ENCODE measurements around the gene ALK. TPM values are rescaled to one million over a fixed set of nuclear protein-coding genes. Genes with fewer than 3 reads are reported as not detected.

ALK gene
- total RNA-seq, 1 experiment from 2014 or later = not detected

- TF ChIP-seq CTCF (conservative IDR thresholded peaks at IDR 0.05) = no peak
- H3K14ac ChIP-seq (ENCODE audit: insufficient read depth, low read length) = no peak overlapping the region
- no peak overlapping the region for H2AK5ac ChIP-seq (ENCODE audit: insufficient read length, low read length)
- H3K4ac ChIP-seq (ENCODE audit: low read depth, low read length) = no peak overlapping the region
- H2BK5ac ChIP-seq (ENCODE audit: insufficient read length, low read length) = no peak overlapping the region
- Mint-ChIP-seq H3K27me3 (ENCODE audit: low read depth) (peaks cover 8% of the 10 kb centered on the region), H3K4me3 (no peak overlapping the region), H3K9me3 (no peaks in the 10 kb centered on the region; a peak in 1 of 5 replicates), H3K36me3 (ENCODE audit: insufficient read depth in 1 of 3, low read depth in 3 of 3) (no peaks in the 10 kb centered on the region), H3K27ac (no peak overlapping the region), H3K4me1 (no peaks in the 10 kb centered on the region)
- H3T11ph ChIP-seq (ENCODE audit: low read length) = no peak overlapping the region
- no peak for DNase-seq
- no peaks in the 10 kb centered on the region for H3K79me2 ChIP-seq (ENCODE audit: insufficient read depth, low read length)
- no peak overlapping the region for H2BK120ac ChIP-seq (ENCODE audit: low read depth, low read length, poor library complexity, severe bottlenecking)
- H3K18ac ChIP-seq (ENCODE audit: insufficient read length, low read depth, low read length) = no peak overlapping the region
- H3K79me1 ChIP-seq (ENCODE audit: insufficient read depth, low read depth, low read length, poor library complexity, severe bottlenecking) = no peaks in the 10 kb centered on the region
- H3K23me2 ChIP-seq (ENCODE audit: insufficient read length, low read depth, low read length, poor library complexity, severe bottlenecking) = peaks cover 4% of the 10 kb centered on the region
- no peak overlapping the region for H3K9ac ChIP-seq (ENCODE audit: extremely low read depth, insufficient read length, low read length)
- H2AFZ ChIP-seq (ENCODE audit: low read length) = no peak overlapping the region
- H3K4me1 ChIP-seq (ENCODE audit: insufficient read depth, low read length) = no peaks in the 10 kb centered on the region
- no peak overlapping the region for H2BK12ac ChIP-seq (ENCODE audit: insufficient read length, low read depth, low read length)
- H4K5ac ChIP-seq (ENCODE audit: insufficient read length, low read depth, low read length) = no peak overlapping the region
- H2BK15ac ChIP-seq (ENCODE audit: low read depth, low read length) = no peak overlapping the region
- no peak overlapping the region for H2BK20ac ChIP-seq (ENCODE audit: low read depth, low read length, poor library complexity, severe bottlenecking)
- H3K27ac ChIP-seq (ENCODE audit: insufficient read length, low read depth, low read length) = no peak overlapping the region
- no peak overlapping the region for H4K91ac ChIP-seq (ENCODE audit: insufficient read length, low read depth, low read length)
- no CpG with 5 or more reads among the region's 2 CpGs for WGBS (ENCODE audit: extremely low coverage, insufficient read length, low lambda C conversion rate)
- no peaks in the 10 kb centered on the region for H3K27me3 ChIP-seq (ENCODE audit: insufficient read depth, low read length)
- H4K20me1 ChIP-seq (ENCODE audit: control insufficient read depth, insufficient read depth, insufficient read length) = no peaks in the 10 kb centered on the region
- H3K9me3 ChIP-seq (ENCODE audit: control insufficient read depth, low read depth, low read length) = no peaks in the 10 kb centered on the region
- no peak overlapping the region for H3K23ac ChIP-seq (ENCODE audit: insufficient read length, low read depth, low read length)
- no peak overlapping the region for H3K56ac ChIP-seq (ENCODE audit: insufficient read length, low read depth, low read length)
- no peak overlapping the region for H4K8ac ChIP-seq (replicated peaks; ENCODE audit: insufficient read length, low read depth, low read length)
- no peak overlapping the region for H3K4me2 ChIP-seq (ENCODE audit: insufficient read depth, insufficient read length, low read length)
Measured at GRCh38 chr2:29879456-29879855, 41.9 kb downstream of the ALK start.
